HFF-Myc (cell line): ENCODE data around the gene PCGF1.

Experiments
- DNase-seq: peaks from one replicate; pipeline ENCODE4 v3.0.0-alpha.2; 2011; ENCODE audit warnings: low read depth; ENCODE audit errors: extremely low read depth
- H3K4me3 ChIP-seq: replicated peaks from 2 replicates; pipeline ENCODE4 v1.5.1; 2011; ENCODE audit warnings: low read depth, mild to moderate bottlenecking, control low read depth, low read length
- CTCF ChIP-seq: IDR thresholded peaks from 2 replicates; pipeline ENCODE4 v1.5.1; 2012; ENCODE audit warnings: mild to moderate bottlenecking, low read depth, low read length, control low read depth; ENCODE audit errors: missing control alignments

The PCGF1 gene

GRCh38 chr2:74502147-74502719 lies 5.3 kb downstream of the PCGF1 start:
- H3K4me3 ChIP-seq, result peak overlapping the region; percentile 38
- no peak for TF ChIP-seq CTCF
- no peak for DNase-seq

- no peak overlapping the region for H3K4me3 ChIP-seq
- no peak for TF ChIP-seq CTCF
- DNase-seq, result no peak
Observed at GRCh38 chr2:74501335-74502071, 6.0 kb downstream of the PCGF1 start.

- no peak for DNase-seq
- no peak for TF ChIP-seq CTCF
- H3K4me3 ChIP-seq, result no peak overlapping the region
Observed at GRCh38 chr2:74500578-74500946, 6.9 kb downstream of the PCGF1 start.

- no peak for DNase-seq
- TF ChIP-seq CTCF, result no peak
- H3K4me3 ChIP-seq, result peak overlapping the region; percentile 36
Observed at GRCh38 chr2:74499940-74500577, 7.4 kb downstream of the PCGF1 start.

- no peak for DNase-seq
- TF ChIP-seq CTCF, result no peak
- peak within 1 kb of the TSS; percentile 36 for H3K4me3 ChIP-seq
Observed at GRCh38 chr2:74499267-74499939, 8.1 kb downstream of the PCGF1 start, which contains the start of gene LBX2. Gene LBX2, minus strand, starts transcription at chr2:74499603. Its CDS starts 66 bp downstream, at chr2:74499537.

- TF ChIP-seq CTCF, result no peak
- no peak for DNase-seq
- H3K4me3 ChIP-seq, result peak overlapping the region; percentile 36
Observed at GRCh38 chr2:74498500-74499266, 8.8 kb downstream of the PCGF1 start.
